Measurements from ENCODE around the gene RPGRIP1.

DNA sequence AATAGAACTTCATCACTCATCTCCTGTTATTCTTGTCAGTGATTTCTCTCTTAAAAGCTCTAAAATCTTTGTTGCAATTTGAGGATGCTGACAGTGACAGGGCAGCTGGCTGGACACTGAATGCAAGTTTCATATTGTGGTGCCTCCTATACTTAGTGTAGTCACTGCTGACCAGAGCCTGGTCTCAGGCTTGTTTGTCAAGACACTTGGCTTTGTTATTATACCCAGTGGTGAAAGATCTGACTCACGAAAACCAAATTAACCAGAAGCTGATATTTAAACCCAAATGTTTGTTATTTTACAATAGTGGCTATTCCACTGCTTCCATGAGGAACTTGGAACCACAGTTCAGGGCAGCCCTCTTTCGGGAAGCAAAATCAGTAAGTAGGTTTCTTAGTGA is 42.8 kb downstream of the RPGRIP1 start:
- TF ChIP-seq, protein P1, sequence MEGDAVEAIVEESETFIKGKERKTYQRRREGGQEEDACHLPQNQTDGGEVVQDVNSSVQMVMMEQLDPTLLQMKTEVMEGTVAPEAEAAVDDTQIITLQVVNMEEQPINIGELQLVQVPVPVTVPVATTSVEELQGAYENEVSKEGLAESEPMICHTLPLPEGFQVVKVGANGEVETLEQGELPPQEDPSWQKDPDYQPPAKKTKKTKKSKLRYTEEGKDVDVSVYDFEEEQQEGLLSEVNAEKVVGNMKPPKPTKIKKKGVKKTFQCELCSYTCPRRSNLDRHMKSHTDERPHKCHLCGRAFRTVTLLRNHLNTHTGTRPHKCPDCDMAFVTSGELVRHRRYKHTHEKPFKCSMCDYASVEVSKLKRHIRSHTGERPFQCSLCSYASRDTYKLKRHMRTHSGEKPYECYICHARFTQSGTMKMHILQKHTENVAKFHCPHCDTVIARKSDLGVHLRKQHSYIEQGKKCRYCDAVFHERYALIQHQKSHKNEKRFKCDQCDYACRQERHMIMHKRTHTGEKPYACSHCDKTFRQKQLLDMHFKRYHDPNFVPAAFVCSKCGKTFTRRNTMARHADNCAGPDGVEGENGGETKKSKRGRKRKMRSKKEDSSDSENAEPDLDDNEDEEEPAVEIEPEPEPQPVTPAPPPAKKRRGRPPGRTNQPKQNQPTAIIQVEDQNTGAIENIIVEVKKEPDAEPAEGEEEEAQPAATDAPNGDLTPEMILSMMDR (IDR thresholded peaks at IDR 0.05; ENCODE audit: insufficient read depth, low read depth, low read length) = no peak
- TF ChIP-seq EZH2 (IDR thresholded peaks at IDR 0.05; ENCODE audit: insufficient read depth, low read length) = no peak

Data from astrocyte (in vitro differentiated cells and primary cell).